Neural progenitor cell (in vitro differentiated cells): ENCODE results near the gene RUNX1. TPM values are rescaled to one million over a fixed set of nuclear protein-coding genes. Genes with fewer than 3 reads are reported as not detected.

Source experiments
- DNase-seq: peaks from one replicate; pipeline ENCODE4 v3.0.0-alpha.2; 2016; ENCODE audit warnings: low spot score
- H2AFZ ChIP-seq: fragments of 200-600 bp; sonication (generic); replicated peaks from 2 replicates; pipeline ENCODE4 v1.6.1; 2016; ENCODE audit warnings: antibody characterized with exemption
- H3F3A ChIP-seq: fragments of 200-600 bp; sonication (generic); 2 replicates; pipeline ENCODE4 v1.6.1; 2016; ENCODE audit warnings: antibody characterized with exemption, low read depth
- H3K27ac ChIP-seq: fragments of 200-600 bp; sonication (generic); 2 replicates; pipeline ENCODE4 v1.5.1; 2016; ENCODE audit warnings: mild to moderate bottlenecking
- H3K27me3 ChIP-seq: fragments of 200-600 bp; sonication (generic); 2 replicates; pipeline ENCODE4 v1.6.1; 2016; ENCODE audit warnings: mild to moderate bottlenecking, moderate library complexity
- H3K36me3 ChIP-seq: fragments of 200-600 bp; sonication (generic); 2 replicates; pipeline ENCODE4 v1.5.1; 2016
- H3K4me1 ChIP-seq: fragments of 200-600 bp; sonication (generic); 2 replicates; pipeline ENCODE4 v1.6.1; 2016; ENCODE audit warnings: mixed run types
- H3K4me2 ChIP-seq: fragments of 200-600 bp; sonication (generic); 2 replicates; pipeline ENCODE4 v1.6.1; 2016
- H3K4me3 ChIP-seq: fragments of 200-600 bp; sonication (generic); 2 replicates; pipeline ENCODE4 v1.5.1; 2016
- H3K79me2 ChIP-seq: fragments of 200-600 bp; sonication (generic); 2 replicates; pipeline ENCODE4 v1.6.1; 2016; ENCODE audit warnings: low read depth
- H3K9ac ChIP-seq: fragments of 200-600 bp; sonication (generic); 2 replicates; pipeline ENCODE4 v1.6.1; 2016
- H3K9me3 ChIP-seq: fragments of 200-600 bp; sonication (generic); 2 replicates; pipeline ENCODE4 v1.5.1; 2016; ENCODE audit warnings: low read depth
- H4K20me1 ChIP-seq: fragments of 200-600 bp; sonication (generic); 2 replicates; pipeline ENCODE4 v1.6.1; 2016; ENCODE audit warnings: low read depth
- H3K27ac Mint-ChIP-seq: 3 replicates; pipeline ENCODE4 v1.8.0; 2021; ENCODE audit warnings: mixed read lengths
- H3K27me3 Mint-ChIP-seq: 2 replicates; pipeline ENCODE4 v1.8.0; 2022; ENCODE audit warnings: low read depth, mild to moderate bottlenecking, inconsistent platforms, moderate library complexity, mixed read lengths; ENCODE audit not compliant: insufficient read depth
- H3K36me3 Mint-ChIP-seq: 3 replicates; pipeline ENCODE4 v1.8.0; 2021; ENCODE audit warnings: mixed read lengths
- H3K4me1 Mint-ChIP-seq: 3 replicates; pipeline ENCODE4 v1.8.0; 2021; ENCODE audit warnings: mixed read lengths
- H3K4me3 Mint-ChIP-seq: 3 replicates; pipeline ENCODE4 v1.8.0; 2021; ENCODE audit warnings: mild to moderate bottlenecking, moderate library complexity, mixed read lengths
- H3K9me3 Mint-ChIP-seq: 3 replicates; pipeline ENCODE4 v1.8.0; 2020; ENCODE audit warnings: mixed read lengths
- CTCF ChIP-seq: fragments of 200-600 bp; sonication (generic); IDR thresholded peaks from 2 replicates; pipeline ENCODE4 v1.5.1; 2017; ENCODE audit warnings: antibody characterized with exemption, mild to moderate bottlenecking
- EZH2 ChIP-seq: fragments of 200-600 bp; sonication (generic); IDR thresholded peaks from 2 replicates; pipeline ENCODE4 v1.6.1; 2017; ENCODE audit warnings: antibody characterized with exemption, mild to moderate bottlenecking, moderate library complexity
- EZH2phosphoT487 ChIP-seq: fragments of 200-600 bp; sonication (generic); IDR thresholded peaks from 2 replicates; pipeline ENCODE4 v1.6.1; 2017; ENCODE audit warnings: antibody characterized with exemption
- total RNA-seq: library from RNA; depleted of rRNA; stranded (reverse); fragments of >200 nt; gene quantifications from 2 replicates; pipeline ENCODE4 v1.2.3, GENCODE V29; 2015; ENCODE audit warnings: low replicate concordance

The RUNX1 gene
- total RNA-seq, 1 donor from 2014 or later = 0.09 TPM

DNA sequence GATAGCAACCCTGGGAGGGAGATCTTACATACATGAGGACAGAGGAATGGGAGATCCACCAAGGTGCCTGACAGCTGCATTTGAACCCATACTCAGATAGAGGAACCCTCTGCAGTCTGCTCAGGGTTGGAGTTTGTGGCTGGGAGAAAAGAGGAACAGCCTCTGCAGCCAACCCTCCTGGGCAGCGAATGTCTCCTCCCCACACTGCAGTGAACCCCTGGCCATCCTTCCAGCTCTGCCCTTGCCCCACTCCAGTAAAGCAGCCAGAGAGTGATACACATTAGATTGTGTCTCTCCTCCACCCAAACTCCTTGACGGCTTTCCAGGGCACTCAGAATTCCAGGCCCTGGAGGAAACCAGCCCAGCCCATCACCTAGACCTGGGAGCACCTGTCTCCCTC lies 137.7 kb downstream of the RUNX1 start:
- H3K36me3 Mint-ChIP-seq = no peaks in the 10 kb centered on the region
- no peak for DNase-seq
- TF ChIP-seq EZH2 (no peak), CTCF (no peak)
- H3K79me2 ChIP-seq = no peaks in the 10 kb centered on the region
- no peaks in the 10 kb centered on the region for H3K9me3 ChIP-seq
- H3K4me3 ChIP-seq = no peak overlapping the region
- no peak overlapping the region for H3K4me2 ChIP-seq
- H3K27me3 ChIP-seq = no peaks in the 10 kb centered on the region
- H3K4me3 Mint-ChIP-seq = no peak overlapping the region
- H4K20me1 ChIP-seq = no peaks in the 10 kb centered on the region
- no peak overlapping the region for H3K27ac Mint-ChIP-seq
- H2AFZ ChIP-seq = no peak overlapping the region
- no peaks in the 10 kb centered on the region for H3K9me3 Mint-ChIP-seq
- H3K27me3 Mint-ChIP-seq = peaks cover 7% of the 10 kb centered on the region
- H3K9ac ChIP-seq = no peak overlapping the region
- no peaks in the 10 kb centered on the region for H3K36me3 ChIP-seq
- H3K4me1 Mint-ChIP-seq = peaks cover 6% of the 10 kb centered on the region
- H3F3A ChIP-seq = no peaks in the 10 kb centered on the region
- H3K4me1 ChIP-seq = no peaks in the 10 kb centered on the region
- H3K27ac ChIP-seq = no peak overlapping the region

DNA sequence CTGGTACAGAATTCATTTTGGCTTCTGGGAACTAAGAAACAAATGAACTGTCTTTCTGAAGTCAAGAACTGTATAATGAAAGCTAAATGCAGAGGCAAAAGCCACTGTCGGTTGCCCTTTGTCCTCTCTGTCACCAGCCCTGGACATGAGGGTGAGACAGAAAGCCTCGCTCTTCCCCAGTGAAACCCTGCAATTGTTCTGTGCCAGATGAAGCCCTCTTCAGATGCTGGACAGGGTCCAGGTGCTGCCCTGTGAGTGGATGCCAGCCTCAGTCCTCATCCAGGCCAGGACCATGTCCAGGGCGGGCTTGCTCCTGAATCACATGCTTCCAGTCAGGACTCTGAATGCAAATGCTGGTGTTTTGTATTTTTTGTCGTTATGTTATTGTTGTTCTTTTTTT lies 138.7 kb downstream of the RUNX1 start:
- no peaks in the 10 kb centered on the region for H3K9me3 ChIP-seq
- H3K36me3 Mint-ChIP-seq = no peaks in the 10 kb centered on the region
- H3K9me3 Mint-ChIP-seq = no peaks in the 10 kb centered on the region
- H4K20me1 ChIP-seq = no peaks in the 10 kb centered on the region
- H3K4me3 ChIP-seq = no peak overlapping the region
- H3K27ac ChIP-seq = no peak overlapping the region
- H3K27me3 ChIP-seq = no peaks in the 10 kb centered on the region
- no peak for DNase-seq
- H3K4me3 Mint-ChIP-seq = no peak overlapping the region
- no peaks in the 10 kb centered on the region for H3K4me1 ChIP-seq
- H3F3A ChIP-seq = no peaks in the 10 kb centered on the region
- H3K4me2 ChIP-seq = no peak overlapping the region
- H3K27ac Mint-ChIP-seq = no peak overlapping the region
- no peaks in the 10 kb centered on the region for H3K79me2 ChIP-seq
- no peaks in the 10 kb centered on the region for H3K36me3 ChIP-seq
- peaks cover 13% of the 10 kb centered on the region for H3K4me1 Mint-ChIP-seq
- H3K27me3 Mint-ChIP-seq = peaks cover 7% of the 10 kb centered on the region
- H3K9ac ChIP-seq = no peak overlapping the region
- H2AFZ ChIP-seq = no peak overlapping the region
- TF ChIP-seq EZH2 = no peak
- no peak for TF ChIP-seq EZH2phosphoT487
- no peak for TF ChIP-seq CTCF

GRCh38 chr21:34909492-34910292 lies 139.4 kb downstream of the RUNX1 start:
- peaks cover 13% of the 10 kb centered on the region for H3K4me1 Mint-ChIP-seq
- no peak overlapping the region for H2AFZ ChIP-seq
- no peak overlapping the region for H3K4me2 ChIP-seq
- H3K9me3 Mint-ChIP-seq = no peaks in the 10 kb centered on the region
- H3K27ac Mint-ChIP-seq = no peak overlapping the region
- H3K4me3 Mint-ChIP-seq = no peak overlapping the region
- TF ChIP-seq EZH2phosphoT487 (no peak), CTCF (no peak), EZH2 (no peak)
- H3K27me3 Mint-ChIP-seq = peaks cover 7% of the 10 kb centered on the region
- no peaks in the 10 kb centered on the region for H4K20me1 ChIP-seq
- H3K27ac ChIP-seq = no peak overlapping the region
- no peak for DNase-seq
- no peaks in the 10 kb centered on the region for H3K27me3 ChIP-seq
- no peaks in the 10 kb centered on the region for H3K79me2 ChIP-seq
- no peaks in the 10 kb centered on the region for H3K4me1 ChIP-seq
- no peak overlapping the region for H3K4me3 ChIP-seq
- no peaks in the 10 kb centered on the region for H3F3A ChIP-seq
- H3K36me3 ChIP-seq = no peaks in the 10 kb centered on the region
- H3K9ac ChIP-seq = no peak overlapping the region
- H3K9me3 ChIP-seq = no peaks in the 10 kb centered on the region
- no peaks in the 10 kb centered on the region for H3K36me3 Mint-ChIP-seq
